Measurements from ENCODE around the gene PACRG.

- TF ChIP-seq REST (IDR thresholded peaks at IDR 0.05; ENCODE audit: low read depth) (no peak), USF1 (IDR thresholded peaks at IDR 0.05) (no peak)
Observed at GRCh38 chr6:162773996-162774395, 46.2 kb downstream of the PACRG start.

All from Ishikawa (cell line).